ENCODE results near the gene HIGD1B.
"Not testable (repeated sequence)": the region's sequence is repeated elsewhere in the genome, so short reads cannot be mapped to it uniquely, and the experiment has no call there.

Gene HIGD1B

GRCh38 chr17:44847586-44847985, at the start of gene HIGD1B:
Gene HIGD1B (plus strand): TSS chr17:44847883. CDS start chr17:44848153, 270 bp downstream.
- no peak for DNase-seq (ENCODE audit: low read depth in 2 of 2)

- no peak for DNase-seq (ENCODE audit: low read depth in 2 of 2)
Measured at GRCh38 chr17:44798356-44798755, 49.3 kb upstream of the HIGD1B start.

- DNase-seq (ENCODE audit: low read depth in 2 of 2): no peak
Measured at GRCh38 chr17:44801880-44802279, 45.8 kb upstream of the HIGD1B start.

GRCh38 chr17:44804302-44805089, 43.2 kb upstream of the HIGD1B start:
- DNase-seq (ENCODE audit: low read depth in 2 of 2): no peak

GRCh38 chr17:44807093-44807816, 40.4 kb upstream of the HIGD1B start:
- DNase-seq (ENCODE audit: low read depth in 2 of 2): no peak

GRCh38 chr17:44807817-44808155, 39.9 kb upstream of the HIGD1B start:
- no peak for DNase-seq (ENCODE audit: low read depth in 2 of 2)

- DNase-seq (ENCODE audit: low read depth in 2 of 2): no peak
Measured at GRCh38 chr17:44808156-44808555, 39.5 kb upstream of the HIGD1B start.

GRCh38 chr17:44808656-44809388, 38.9 kb upstream of the HIGD1B start:
- DNase-seq (ENCODE audit: low read depth in 2 of 2): not testable (repeated sequence)

- no peak for DNase-seq (ENCODE audit: low read depth in 2 of 2)
Measured at GRCh38 chr17:44812263-44812662, 35.4 kb upstream of the HIGD1B start.

GRCh38 chr17:44818508-44818907, 29.2 kb upstream of the HIGD1B start:
- not testable (repeated sequence) for DNase-seq (ENCODE audit: low read depth in 2 of 2)

- DNase-seq (ENCODE audit: low read depth in 2 of 2): no peak
Measured at GRCh38 chr17:44820631-44821212, 27.0 kb upstream of the HIGD1B start.

- not testable (repeated sequence) for DNase-seq (ENCODE audit: low read depth in 2 of 2)
Measured at GRCh38 chr17:44825236-44825635, 22.4 kb upstream of the HIGD1B start.

GRCh38 chr17:44826123-44826790, 21.4 kb upstream of the HIGD1B start:
- DNase-seq (ENCODE audit: low read depth in 2 of 2): no peak

GRCh38 chr17:44827863-44828262, 19.8 kb upstream of the HIGD1B start:
- DNase-seq (ENCODE audit: low read depth in 2 of 2): no peak

- DNase-seq (ENCODE audit: low read depth in 2 of 2): no peak
Measured at GRCh38 chr17:44828919-44829522, 18.7 kb upstream of the HIGD1B start.

GRCh38 chr17:44829523-44830358, 17.9 kb upstream of the HIGD1B start, which contains the start of gene GJC1:
Gene GJC1 (minus strand): TSS chr17:44830287. CDS start chr17:44805817, 24,470 bp downstream.
- DNase-seq (ENCODE audit: low read depth in 2 of 2): no peak

- DNase-seq (ENCODE audit: low read depth in 2 of 2): no peak
Measured at GRCh38 chr17:44830359-44831288, 17.1 kb upstream of the HIGD1B start.

GRCh38 chr17:44831371-44831770, 16.3 kb upstream of the HIGD1B start:
- DNase-seq (ENCODE audit: low read depth in 2 of 2): no peak

GRCh38 chr17:44832805-44833204, 14.9 kb upstream of the HIGD1B start:
- no peak for DNase-seq (ENCODE audit: low read depth in 2 of 2)
